Superior temporal gyrus (tissue), 1 donor: ENCODE results near the gene PUM2.
"Not testable (repeated sequence)": the region's sequence is repeated elsewhere in the genome, so short reads cannot be mapped to it uniquely, and the experiment has no call there.

Experiments used
- DNase-seq: peaks from one replicate; pipeline ENCODE4 v3.0.0-alpha.2; 2016; ENCODE audit errors: extremely low spot score

Gene PUM2

GRCh38 chr2:20350753-20351554, at the start of gene PUM2:
PUM2 (minus strand) TSS chr2:20350844; CDS start chr2:20327360, 23,484 bp downstream.
- peak; percentile 92 for DNase-seq

- no peak for DNase-seq
Measured at GRCh38 chr2:20400306-20400705, 49.7 kb upstream of the PUM2 start.

GRCh38 chr2:20398956-20399567, 48.4 kb upstream of the PUM2 start:
- DNase-seq: no peak

GRCh38 chr2:20397811-20398447, 47.3 kb upstream of the PUM2 start:
- no peak for DNase-seq

- no peak for DNase-seq
Measured at GRCh38 chr2:20396356-20397000, 45.8 kb upstream of the PUM2 start.

GRCh38 chr2:20393986-20394385, 43.3 kb upstream of the PUM2 start:
- DNase-seq: no peak

GRCh38 chr2:20391951-20392699, 41.5 kb upstream of the PUM2 start:
- no peak for DNase-seq

GRCh38 chr2:20390524-20391123, 40.0 kb upstream of the PUM2 start:
- DNase-seq: no peak

GRCh38 chr2:20384953-20385352, 34.3 kb upstream of the PUM2 start:
- no peak for DNase-seq

GRCh38 chr2:20382965-20383810, 32.5 kb upstream of the PUM2 start:
- no peak for DNase-seq

- DNase-seq: peak; percentile 88
Measured at GRCh38 chr2:20381457-20381856, 30.8 kb upstream of the PUM2 start.

GRCh38 chr2:20378891-20379519, 28.4 kb upstream of the PUM2 start:
- DNase-seq: peak; percentile 91

GRCh38 chr2:20378341-20378740, 27.7 kb upstream of the PUM2 start:
- no peak for DNase-seq

- no peak for DNase-seq
Measured at GRCh38 chr2:20377741-20378140, 27.1 kb upstream of the PUM2 start.

- DNase-seq: not testable (repeated sequence)
Measured at GRCh38 chr2:20374982-20375381, 24.3 kb upstream of the PUM2 start.

GRCh38 chr2:20372896-20373640, 22.4 kb upstream of the PUM2 start:
- DNase-seq: no peak

GRCh38 chr2:20371323-20372025, 20.8 kb upstream of the PUM2 start:
- no peak for DNase-seq

GRCh38 chr2:20370191-20370590, 19.5 kb upstream of the PUM2 start:
- no peak for DNase-seq
